Lower leg skin (tissue), 3 donors: ENCODE data around the gene SNRNP25.

Source experiments
- CTCF ChIP-seq, 3 donors: fragments of 450-650 bp; IDR thresholded peaks; one replicate each; pipeline ENCODE4 v1.5.1; 2016; ENCODE audit warnings: antibody characterized with exemption in 3 of 3, mild to moderate bottlenecking in 3 of 3, moderate library complexity in 2 of 3
- POLR2A ChIP-seq, 2 donors: fragments of 450-650 bp; IDR thresholded peaks; one replicate each; pipeline ENCODE4 v1.6.1; 2016 to 2017; ENCODE audit warnings: antibody characterized with exemption in 2 of 2, mild to moderate bottlenecking in 1 of 2, moderate library complexity in 1 of 2

- no peak for TF ChIP-seq CTCF (IDR thresholded peaks at IDR 0.05)
- no peak for TF ChIP-seq POLR2A (IDR thresholded peaks at IDR 0.05)
Observed at GRCh38 chr16:63998-64913, 10.6 kb downstream of the SNRNP25 start.
